ENCODE measurements around the gene RAB11FIP4. TPM values are rescaled to one million over a fixed set of nuclear protein-coding genes. Genes with fewer than 3 reads are reported as not detected.

The RAB11FIP4 gene
- total and polyA plus RNA-seq, 2 of the 8 experiments (the other 6 are each of a cell fraction or from before 2014, with no cell fraction given), result 21.7 to 53.2 TPM

DNA sequence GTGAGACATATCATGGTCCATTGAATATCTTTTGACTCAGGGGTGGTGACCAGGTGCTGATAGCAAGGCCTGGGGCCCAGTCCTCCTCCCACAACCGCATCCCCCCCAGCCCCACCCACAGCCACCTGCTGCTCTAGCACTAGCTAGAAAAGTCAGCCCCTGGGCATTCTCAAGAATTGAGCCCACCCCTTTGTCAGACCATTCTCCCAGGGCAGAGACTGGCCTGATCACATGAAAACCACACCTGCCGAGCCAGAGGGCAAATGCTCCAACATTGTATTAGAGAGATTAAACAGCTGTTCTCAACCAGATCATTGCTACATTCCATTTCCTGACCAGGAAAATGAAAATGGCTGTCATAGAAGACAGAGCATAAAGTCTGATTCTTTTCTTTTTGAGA is 62.4 kb downstream of the RAB11FIP4 start:
- no peak overlapping the region for H2BK15ac ChIP-seq (ENCODE audit: low read length)

More for the DNA sequence above, 62.4 kb downstream of the RAB11FIP4 start:
- no peak overlapping the region for H4K8ac ChIP-seq (ENCODE audit: extremely low read depth, insufficient read depth, low read length)
- H3K4ac ChIP-seq (replicated peaks; ENCODE audit: insufficient read length, low read depth, low read length), result no peak overlapping the region
- POLR2A ChIA-PET (ENCODE audit: partially characterized antibody), result no interaction called here
- H3K79me2 ChIP-seq (ENCODE audit: control insufficient read depth in 1 of 2, insufficient read depth in 2 of 2, low read length in 2 of 2), result no peaks in the 10 kb centered on the region
- H2AFZ ChIP-seq (ENCODE audit: low read length), result no peak overlapping the region
- H2BK12ac ChIP-seq (ENCODE audit: low read depth, low read length), result no peak overlapping the region
- peaks cover 0 to 15% (median under 1%) of the 10 kb centered on the region in 4 experiments; a peak in 3 of 7 replicates for H3K4me1 ChIP-seq (replicated peaks in 1 of 4; ENCODE audit: control insufficient read depth in 3 of 4, insufficient read depth in 4 of 4, low read length in 3 of 4)
- WGBS, 2 experiments (ENCODE audit: extremely low coverage in 1 of 2, insufficient coverage in 1 of 2, insufficient read length in 1 of 2, insufficient replicate concordance in 2 of 2, low coverage in 1 of 2, low lambda C conversion rate in 2 of 2, missing lambda C conversion rate in 1 of 2), result 96% methylated on average over 2 of the region's 2 CpGs; no CpG with 5 or more reads in 1 of the 2 experiments
- H3K18ac ChIP-seq (ENCODE audit: extremely low read depth, low read length), result no peak overlapping the region
- H3K56ac ChIP-seq (replicated peaks; ENCODE audit: insufficient read length, low read depth, low read length), result no peak overlapping the region
- no peak overlapping the region for H4K5ac ChIP-seq (ENCODE audit: insufficient read length, low read depth, low read length)
- H3K79me1 ChIP-seq (ENCODE audit: low read depth, low read length), result no peaks in the 10 kb centered on the region
- TF ChIP-seq GABPA (IDR thresholded peaks at IDR 0.05; ENCODE audit: borderline replicate concordance, insufficient read depth, low read length), result no peak
- TF ChIP-seq KDM5A (IDR thresholded peaks at IDR 0.05; ENCODE audit: low read length), result no peak
- TF ChIP-seq BRCA1 (IDR thresholded peaks at IDR 0.05; ENCODE audit: low read depth, low read length), result no peak
- no peak for TF ChIP-seq POU5F1 (IDR thresholded peaks at IDR 0.05; ENCODE audit: low read depth, low read length)
- no peak for TF ChIP-seq SP2 (IDR thresholded peaks at IDR 0.05; ENCODE audit: low read length)
- TF ChIP-seq CTBP2 (IDR thresholded peaks at IDR 0.05; ENCODE audit: borderline replicate concordance, insufficient read depth, insufficient read length, low read length), result no peak
- TF ChIP-seq EP300 (IDR thresholded peaks at IDR 0.05; ENCODE audit: borderline replicate concordance in 1 of 2, low read depth in 2 of 2, low read length in 2 of 2), result no peak
- no peak for TF ChIP-seq CHD2 (IDR thresholded peaks at IDR 0.05; ENCODE audit: low read length)
- no peak overlapping the region for H4K91ac ChIP-seq (replicated peaks; ENCODE audit: insufficient read length, low read length)
- FAIRE-seq (no peak), DNase-seq (ENCODE audit: low read depth in 1 of 2, low spot score in 2 of 2) (no peak)
- H2BK120ac ChIP-seq (replicated peaks; ENCODE audit: low read depth, low read length), result no peak overlapping the region
- no peak overlapping the region for H3K9ac ChIP-seq (replicated peaks in 1 of 4; ENCODE audit: extremely low read depth in 1 of 4, low read depth in 3 of 4, low read length in 3 of 4)
- 0 out of 4 replicates have a peak, but pooled peaks cover 0 to 1% of the 10 kb centered on the region in 2 experiments for H3K9me3 ChIP-seq (ENCODE audit: insufficient read depth in 2 of 2, low read depth in 1 of 2, low read length in 1 of 2)
- H3K36me3 ChIP-seq (ENCODE audit: control insufficient read depth in 2 of 4, insufficient read depth in 4 of 4, low read length in 3 of 4), result no peaks in the 10 kb centered on the region
- no peaks in the 10 kb centered on the region for H3K27me3 ChIP-seq (replicated peaks in 1 of 4; ENCODE audit: control insufficient read depth in 3 of 4, extremely low read depth in 1 of 4, insufficient read depth in 3 of 4, low read length in 3 of 4)
- no peak overlapping the region for H2BK5ac ChIP-seq (ENCODE audit: low read depth, low read length)
- H2AK5ac ChIP-seq (ENCODE audit: low read depth, low read length), result no peak overlapping the region
- no peak overlapping the region for H3K4me2 ChIP-seq (ENCODE audit: insufficient read depth in 1 of 2, low read depth in 2 of 2, low read length in 2 of 2)
- H3K27ac ChIP-seq (ENCODE audit: low read depth, low read length), result no peak overlapping the region
- H3K23me2 ChIP-seq (ENCODE audit: low read depth, low read length), result no peaks in the 10 kb centered on the region
- CTCF ChIA-PET (ENCODE audit: partially characterized antibody), result interaction anchor here (0.7 to 1.9 kb wide), 3 partner anchors 56 to 83 kb away, joined by 3 to 4 read pairs (median 3); no protein-coding TSS in a partner anchor
- H3K14ac ChIP-seq (ENCODE audit: insufficient read length), result no peak overlapping the region
- no peak overlapping the region for H2BK20ac ChIP-seq (ENCODE audit: low read length)
- H4K20me1 ChIP-seq (replicated peaks in 1 of 2; ENCODE audit: control insufficient read depth in 1 of 2, insufficient read depth in 2 of 2, low read length in 2 of 2), result no peaks in the 10 kb centered on the region
- H3K4me3 ChIP-seq (ENCODE audit: extremely low read depth in 1 of 4, insufficient read depth in 2 of 4, low read depth in 3 of 4, low read length in 4 of 4), result no peak overlapping the region
- H3K23ac ChIP-seq (ENCODE audit: insufficient read length), result no peak overlapping the region
